ENCODE results near the gene PPP1R2C.

PPP1R2C gene

GRCh38 chrX:42748067-42748850 is 29.7 kb downstream of the PPP1R2C start:
- no peak for DNase-seq

- no peak for DNase-seq
Measured at GRCh38 chrX:42746606-42747005, 31.4 kb downstream of the PPP1R2C start.

- DNase-seq = no peak
Measured at GRCh38 chrX:42740456-42740855, 37.5 kb downstream of the PPP1R2C start.

- no peak for DNase-seq
Measured at GRCh38 chrX:42739741-42740140, 38.2 kb downstream of the PPP1R2C start.

- DNase-seq = no peak
Measured at GRCh38 chrX:42739258-42739657, 38.7 kb downstream of the PPP1R2C start.

- DNase-seq = no peak
Measured at GRCh38 chrX:42738552-42738951, 39.4 kb downstream of the PPP1R2C start.

GRCh38 chrX:42735250-42735649 is 42.7 kb downstream of the PPP1R2C start:
- DNase-seq = no peak

- no peak for DNase-seq
Measured at GRCh38 chrX:42732506-42732905, 45.5 kb downstream of the PPP1R2C start.
